Measurements from ENCODE around the gene HTR4.

GRCh38 chr5:148482697-148483462, 171.4 kb downstream of the HTR4 start:
- no peak for TF ChIP-seq POLR2AphosphoS5 (IDR thresholded peaks at IDR 0.05)
- TF ChIP-seq CTCF (IDR thresholded peaks at IDR 0.05): peak; percentile 25 to 53 (median 40)
- TF ChIP-seq POLR2A (IDR thresholded peaks at IDR 0.05): no peak
- TF ChIP-seq EP300 (IDR thresholded peaks at IDR 0.05; ENCODE audit: low read depth): no peak
